Right cardiac atrium (tissue), 5 donors: Measurements from ENCODE around the gene AGAP1. TPM values are rescaled to one million over a fixed set of nuclear protein-coding genes. Genes with fewer than 3 reads are reported as not detected.

Experiments used
- ATAC-seq, 2 donors: fragments of 200-7000 bp; cut with Tn5 transposase; one replicate each; pipeline versions ENCODE4 v1.8.0 to v1.9.1; 2020; ENCODE audit warnings: moderate library complexity in 2 of 2, mild to moderate bottlenecking in 1 of 2
- DNase-seq, 3 donors: peaks; one replicate each; pipeline ENCODE4 v3.0.0-alpha.2; 2020
- H3K27ac ChIP-seq: one replicate; pipeline ENCODE4 v1.5.1; 2013; ENCODE audit warnings: mild to moderate bottlenecking, low read length, control low read depth, moderate library complexity
- H3K27me3 ChIP-seq: one replicate; pipeline ENCODE4 v1.6.1; 2013; ENCODE audit not compliant: control insufficient read depth, insufficient read depth
- H3K4me1 ChIP-seq: one replicate; pipeline ENCODE4 v1.6.1; 2013; ENCODE audit warnings: low read length; ENCODE audit not compliant: control insufficient read depth, insufficient read depth
- H3K4me3 ChIP-seq: one replicate; pipeline ENCODE4 v1.5.1; 2013; ENCODE audit warnings: low read length, control low read depth
- H3K9me3 ChIP-seq: one replicate; pipeline ENCODE4 v1.6.1; 2013; ENCODE audit warnings: low read length; ENCODE audit not compliant: control insufficient read depth
- WGBS: extraction: QIAGEN DNeasy Blood & Tissue Kit; methylation state at CpG from one replicate; pipeline ENCODE4 v1.1.7; 2013; 5-methylcytosine and 5-hydroxymethylcytosine counted together
- intact Hi-C, 4 donors: fragments of 100-400 bp; cut with DNase I; formaldehyde crosslinking; loops; one replicate each; pipeline versions ENCODE4 v1.11.0 to v1.14.0; 2022 to 2023
- polyA plus RNA-seq: library from polyadenylated mRNA; stranded (reverse); fragments of 200-250 nt; gene quantifications from one replicate; pipeline ENCODE4 v1.2.3, GENCODE V29; 2013
- total RNA-seq, 4 donors: library from RNA; stranded (reverse); fragmentation: NEBNext Ultra II Directional; extraction: Animal tissue kit (Norgen Biotek cat#: 25700); gene quantifications; one replicate each; pipeline ENCODE4 v1.2.1, GENCODE V29; 2021
- donor health status: healthy with polysubstance abuse.
- donor health status: DM: no; HTN: yes; CAD: no.
- donor health status: DM: no; HTN: no; CAD: no.
- donor health status: DM: no; HTN: yes; CAD: no; lungs with severe emphysema.
- donor health status: DM: yes; HTN: yes; CAD: no.

AGAP1 gene
- total and polyA plus RNA-seq, 5 donors = 10.5 to 25.3 (median 22.6) TPM

- ATAC-seq = no peak
- no peaks in the 10 kb centered on the region for H3K9me3 ChIP-seq
- no peak overlapping the region for H3K4me3 ChIP-seq
- no peaks in the 10 kb centered on the region for H3K4me1 ChIP-seq
- H3K27me3 ChIP-seq = no peaks in the 10 kb centered on the region
- intact Hi-C loops = no loop called here
- no peak for DNase-seq
- H3K27ac ChIP-seq = no peak overlapping the region
- WGBS = 94% methylated on average over 10 of the region's 10 CpGs
These were observed 458.9 kb downstream of the AGAP1 start for GRCh38 chr2:235952714-235953113.

- no peak overlapping the region for H3K4me3 ChIP-seq
- H3K27ac ChIP-seq = no peak overlapping the region
- H3K9me3 ChIP-seq = no peaks in the 10 kb centered on the region
- no peaks in the 10 kb centered on the region for H3K4me1 ChIP-seq
- ATAC-seq = no peak
- no peaks in the 10 kb centered on the region for H3K27me3 ChIP-seq
- WGBS = 94% methylated on average over 10 of the region's 10 CpGs
- intact Hi-C loops = no loop called here
- no peak for DNase-seq
These were observed 460.4 kb downstream of the AGAP1 start for GRCh38 chr2:235954281-235954680.

GRCh38 chr2:235954888-235955480 is 461.1 kb downstream of the AGAP1 start:
- DNase-seq (no peak), ATAC-seq (no peak)
- H3K27me3 ChIP-seq = no peaks in the 10 kb centered on the region
- no peak overlapping the region for H3K4me3 ChIP-seq
- H3K27ac ChIP-seq = no peak overlapping the region
- no peaks in the 10 kb centered on the region for H3K9me3 ChIP-seq
- WGBS = 95% methylated on average over 13 of the region's 13 CpGs
- intact Hi-C loops = no loop called here
- no peaks in the 10 kb centered on the region for H3K4me1 ChIP-seq

GRCh38 chr2:235955664-235956063 is 461.8 kb downstream of the AGAP1 start:
- no peaks in the 10 kb centered on the region for H3K27me3 ChIP-seq
- 95% methylated on average over 4 of the region's 4 CpGs for WGBS
- no peak overlapping the region for H3K27ac ChIP-seq
- intact Hi-C loops = no loop called here
- ATAC-seq (no peak), DNase-seq (no peak)
- H3K9me3 ChIP-seq = no peaks in the 10 kb centered on the region
- no peak overlapping the region for H3K4me3 ChIP-seq
- H3K4me1 ChIP-seq = no peaks in the 10 kb centered on the region

GRCh38 chr2:235956281-235956970 is 462.6 kb downstream of the AGAP1 start:
- intact Hi-C loops = no loop called here
- Histone ChIP-seq H3K9me3 (no peaks in the 10 kb centered on the region), H3K27me3 (no peaks in the 10 kb centered on the region)

GRCh38 chr2:235957251-235957650 is 463.4 kb downstream of the AGAP1 start:
- no peaks in the 10 kb centered on the region for H3K27me3 ChIP-seq
- DNase-seq (no peak), ATAC-seq (no peak)
- H3K9me3 ChIP-seq = no peaks in the 10 kb centered on the region
- H3K4me1 ChIP-seq = no peaks in the 10 kb centered on the region
- no peak overlapping the region for H3K4me3 ChIP-seq
- intact Hi-C loops = no loop called here
- 96% methylated on average over 9 of the region's 9 CpGs for WGBS
- H3K27ac ChIP-seq = no peak overlapping the region

More at GRCh38 chr2:235956281-235956970, 462.6 kb downstream of the AGAP1 start:
- no peaks in the 10 kb centered on the region for H3K4me1 ChIP-seq
- WGBS = 91% methylated on average over 8 of the region's 8 CpGs
- DNase-seq = no peak
- no peak overlapping the region for H3K4me3 ChIP-seq
- ATAC-seq = no peak
- no peak overlapping the region for H3K27ac ChIP-seq

- Histone ChIP-seq H3K9me3 (no peaks in the 10 kb centered on the region), H3K27ac (no peak overlapping the region), H3K27me3 (no peaks in the 10 kb centered on the region), H3K4me1 (no peaks in the 10 kb centered on the region), H3K4me3 (no peak overlapping the region)
- ATAC-seq (no peak), DNase-seq (no peak)
- intact Hi-C loops = no loop called here
- WGBS = 81% methylated on average over 23 of the region's 23 CpGs
These were observed 464.5 kb downstream of the AGAP1 start for GRCh38 chr2:235958221-235958930.

GRCh38 chr2:235958931-235959410 is 465.1 kb downstream of the AGAP1 start:
- intact Hi-C loops = no loop called here
- no peaks in the 10 kb centered on the region for H3K4me1 ChIP-seq
- no peaks in the 10 kb centered on the region for H3K27me3 ChIP-seq
- ATAC-seq = no peak
- DNase-seq = no peak
- 82% methylated on average over 29 of the region's 29 CpGs for WGBS
- H3K27ac ChIP-seq = no peak overlapping the region
- H3K9me3 ChIP-seq = no peaks in the 10 kb centered on the region
- no peak overlapping the region for H3K4me3 ChIP-seq

GRCh38 chr2:235960011-235960715 is 466.3 kb downstream of the AGAP1 start:
- intact Hi-C loops = no loop called here
- Histone ChIP-seq H3K27me3 (no peaks in the 10 kb centered on the region), H3K4me1 (no peaks in the 10 kb centered on the region), H3K9me3 (no peaks in the 10 kb centered on the region), H3K27ac (no peak overlapping the region), H3K4me3 (no peak overlapping the region)
- 94% methylated on average over 21 of the region's 21 CpGs for WGBS
- no peak for ATAC-seq
- DNase-seq = no peak

GRCh38 chr2:235960716-235961640 is 467.1 kb downstream of the AGAP1 start:
- Histone ChIP-seq H3K4me1 (no peaks in the 10 kb centered on the region), H3K9me3 (no peaks in the 10 kb centered on the region), H3K27me3 (no peaks in the 10 kb centered on the region), H3K27ac (no peak overlapping the region), H3K4me3 (no peak overlapping the region)
- WGBS = 95% methylated on average over 31 of the region's 31 CpGs
- intact Hi-C loops = no loop called here
- DNase-seq (no peak), ATAC-seq (no peak)
